GOT3 (cell line): ENCODE results near the gene MYCN.
"Not testable (repeated sequence)": the region's sequence is repeated elsewhere in the genome, so short reads cannot be mapped to it uniquely, and the experiment has no call there.

Experiments
- DNase-seq: peaks from one replicate; lab custom pipeline; 2025; ENCODE audit warnings: mixed read lengths; lab: John Stamatoyannopoulos, UW

The MYCN gene

DNA sequence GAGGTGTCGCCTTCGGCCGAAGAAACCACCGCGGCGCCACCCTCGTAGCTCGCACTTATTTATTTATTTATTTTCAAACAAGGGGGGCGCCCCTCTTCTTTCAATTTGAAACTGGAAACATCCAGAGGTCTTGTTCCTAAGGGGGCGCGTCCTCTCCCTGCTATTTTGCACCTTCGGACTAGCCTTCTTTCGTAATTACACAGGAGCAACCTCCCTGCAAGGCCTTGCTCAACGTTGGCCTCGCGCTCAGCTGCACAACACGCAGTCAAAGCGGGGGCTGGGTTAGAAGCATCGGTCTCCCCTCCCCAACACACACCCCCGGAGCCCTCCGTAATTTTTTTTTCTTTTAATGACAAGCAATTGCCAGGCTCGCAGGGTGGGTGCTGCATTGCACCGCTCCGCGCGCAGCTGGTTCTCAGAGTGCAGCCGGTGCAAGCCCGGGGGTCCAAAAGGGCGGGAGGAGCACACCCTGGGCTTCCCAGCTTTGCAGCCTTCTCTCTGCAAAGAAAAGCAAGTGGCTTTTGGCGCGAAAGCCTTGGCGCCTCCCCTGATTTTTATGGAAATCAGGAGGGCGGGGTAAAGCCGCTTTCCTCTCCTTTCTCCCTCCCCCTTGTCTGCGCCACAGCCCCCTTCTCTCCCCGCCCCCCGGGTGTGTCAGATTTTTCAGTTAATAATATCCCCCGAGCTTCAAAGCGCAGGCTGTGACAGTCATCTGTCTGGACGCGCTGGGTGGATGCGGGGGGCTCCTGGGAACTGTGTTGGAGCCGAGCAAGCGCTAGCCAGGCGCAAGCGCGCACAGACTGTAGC is at the start of gene MYCN:
Gene MYCN, plus strand, starts transcription at position 697 of the 807 bp plus-strand sequence. CDS start 1,515 bp downstream, outside the sequence.
- DNase-seq, result no peak

DNA sequence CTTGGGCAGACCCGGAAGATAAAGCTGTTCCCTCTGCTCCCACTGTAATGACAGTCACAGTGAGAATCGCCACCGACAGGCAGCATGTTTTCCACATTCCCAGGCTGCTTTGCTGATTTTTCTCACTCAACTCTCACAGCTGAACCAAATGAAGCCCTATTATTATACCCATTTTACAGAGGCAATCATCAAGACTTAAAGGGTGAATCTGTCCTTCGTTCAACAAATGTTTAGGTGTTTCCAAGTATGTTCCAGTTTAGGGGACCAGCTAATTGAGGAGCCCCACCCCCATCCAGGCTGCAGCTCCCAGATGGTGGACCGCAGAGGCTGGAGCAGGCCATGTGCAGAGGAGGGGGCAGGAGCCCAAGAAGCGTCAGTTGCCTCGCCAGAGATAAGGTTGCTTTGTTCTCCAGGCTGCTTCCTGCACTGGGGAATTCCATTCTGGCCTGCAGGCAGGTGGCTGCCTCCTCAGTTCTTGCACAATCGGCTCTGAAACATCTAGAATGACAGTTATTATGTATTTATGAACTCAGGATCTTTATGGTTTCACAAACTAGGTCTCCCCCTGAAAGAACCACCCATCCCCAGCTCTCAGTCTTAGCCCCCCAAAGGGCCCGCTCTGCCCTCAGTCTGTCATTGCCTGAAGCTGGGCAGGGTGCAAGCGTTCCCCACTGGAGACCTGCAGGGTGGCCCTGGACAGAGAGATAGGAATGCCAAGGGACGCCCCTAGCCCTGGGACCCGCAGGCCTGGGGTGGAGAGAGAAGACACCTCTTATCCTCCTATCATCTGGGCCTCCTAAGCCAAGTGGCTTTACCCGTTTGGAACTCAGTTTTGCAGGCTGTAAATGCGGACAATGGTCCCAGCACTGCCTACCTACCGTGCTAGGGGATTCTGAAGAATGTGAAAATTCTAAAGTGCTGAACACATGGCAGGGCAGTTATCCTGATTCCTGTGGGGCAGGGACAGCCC is 49.1 kb upstream of the MYCN start:
- DNase-seq, result no peak

DNA sequence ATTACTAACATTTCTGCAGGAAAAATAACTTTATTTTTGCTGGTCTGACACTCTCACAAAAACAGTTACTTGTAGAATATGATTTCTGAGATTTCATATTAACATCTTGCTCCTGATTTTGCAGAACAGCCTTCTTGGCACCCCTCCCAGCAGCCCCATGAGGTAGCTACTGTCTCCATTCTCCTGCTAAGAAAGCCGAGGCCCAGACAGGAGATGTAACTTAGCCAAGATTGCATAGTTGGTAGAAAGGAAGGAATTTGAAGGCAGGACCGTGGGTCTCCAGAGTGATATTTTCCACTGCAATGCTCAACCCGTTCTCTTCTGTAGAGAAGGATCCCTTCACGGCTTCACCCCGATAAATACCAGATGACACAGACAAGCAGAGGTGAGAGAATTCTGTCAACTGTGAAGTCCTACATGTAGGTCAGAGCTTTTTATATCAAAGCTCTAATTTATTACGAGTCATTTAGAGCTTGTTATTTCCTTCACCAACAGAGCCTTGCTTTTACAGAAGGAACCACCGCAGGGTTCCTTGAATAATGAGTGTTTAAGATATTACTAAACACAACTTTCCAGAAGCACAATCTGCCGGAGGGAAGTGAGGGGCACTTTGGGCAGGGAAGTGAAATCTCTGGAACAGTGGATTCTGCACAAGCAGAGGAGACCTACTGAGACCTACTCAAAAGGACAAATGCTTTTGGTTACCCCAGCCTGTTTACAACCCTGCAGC is 48.0 kb upstream of the MYCN start:
- no peak for DNase-seq

DNA sequence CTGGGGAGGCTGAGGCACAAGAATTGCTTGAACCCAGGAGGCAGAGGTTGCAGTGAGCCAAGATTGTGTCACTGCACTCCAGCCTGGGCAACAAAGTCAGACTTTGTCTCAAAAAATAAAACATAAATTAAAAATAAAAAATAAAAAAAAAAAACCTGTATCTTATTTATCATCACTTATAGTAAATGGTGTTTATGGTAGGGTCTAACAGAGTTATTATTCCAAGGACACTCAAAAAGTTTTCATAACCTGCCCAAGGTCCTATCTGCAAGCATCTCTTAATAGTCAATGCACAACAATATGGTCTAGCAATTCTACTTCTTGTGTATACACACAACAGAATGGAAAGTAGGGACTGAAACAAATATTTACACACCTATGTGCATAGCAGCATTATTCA is 47.3 kb upstream of the MYCN start:
- DNase-seq, result no peak

DNA sequence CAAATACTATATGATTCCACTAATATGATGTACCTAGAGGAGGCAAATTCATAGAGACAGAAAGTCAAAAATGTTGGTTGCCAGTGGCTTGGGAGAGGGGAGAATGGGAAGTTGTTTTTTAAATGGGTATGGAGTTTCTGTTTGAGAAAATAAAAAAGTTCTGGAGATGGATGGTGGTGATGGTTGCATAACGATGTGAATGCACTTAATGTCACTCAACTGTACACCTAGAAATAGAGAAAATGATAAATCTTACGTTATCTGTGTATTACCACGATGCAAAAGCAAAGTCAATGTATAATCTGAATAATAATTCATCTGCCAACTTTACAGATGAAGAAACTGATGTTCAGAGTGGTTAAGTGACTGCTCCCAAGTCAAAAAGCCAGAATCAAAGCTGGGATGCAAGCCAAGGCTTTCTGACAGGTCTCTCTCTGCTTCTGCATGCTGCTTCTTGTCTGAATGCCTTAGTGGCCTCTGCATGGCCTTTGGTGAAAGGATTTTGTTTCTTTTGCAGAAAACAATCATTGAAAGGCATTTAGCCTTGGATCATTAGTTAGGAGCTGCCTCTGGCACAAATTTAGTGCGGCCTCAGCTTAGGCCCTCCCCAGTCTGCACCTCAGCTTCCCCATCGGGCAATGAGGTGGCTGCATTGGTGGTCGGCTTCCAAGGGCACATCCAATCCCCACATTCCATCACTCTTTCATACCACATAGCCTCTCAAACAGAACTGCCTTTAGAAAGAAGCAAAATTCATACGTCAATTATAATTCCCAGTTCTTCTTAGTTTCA is 46.5 kb upstream of the MYCN start:
- DNase-seq, result no peak

DNA sequence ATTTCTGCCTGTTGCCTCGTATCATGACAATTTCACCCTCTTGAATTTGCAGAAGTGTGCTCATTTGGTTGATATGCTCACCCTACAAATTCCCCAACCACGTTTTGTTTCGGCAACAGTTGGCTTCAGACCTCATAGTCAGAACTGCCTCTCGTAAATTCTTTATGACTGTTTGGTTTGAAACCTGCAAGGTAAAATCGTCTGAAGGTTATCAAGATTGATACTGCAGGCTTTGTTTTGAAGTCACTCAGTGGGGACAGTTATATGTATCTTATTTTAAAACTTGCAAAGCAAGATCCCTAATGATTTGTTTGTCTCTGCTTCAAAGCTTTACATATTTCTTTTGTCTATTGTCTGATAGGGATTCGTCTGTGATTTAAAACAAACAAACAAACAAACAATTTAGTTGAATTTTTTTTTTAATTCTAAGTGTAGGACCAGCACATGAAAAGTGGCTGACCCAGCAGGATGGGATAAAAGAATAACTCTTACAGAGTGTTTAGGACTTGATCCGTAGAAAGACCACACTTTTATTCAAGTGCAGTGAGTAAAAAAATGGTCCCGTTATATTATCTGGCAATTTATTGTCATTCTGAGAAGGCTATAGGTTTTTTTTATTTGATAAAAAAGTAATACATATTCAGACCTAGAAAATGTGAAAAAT is 45.7 kb upstream of the MYCN start:
- no peak for DNase-seq

DNA sequence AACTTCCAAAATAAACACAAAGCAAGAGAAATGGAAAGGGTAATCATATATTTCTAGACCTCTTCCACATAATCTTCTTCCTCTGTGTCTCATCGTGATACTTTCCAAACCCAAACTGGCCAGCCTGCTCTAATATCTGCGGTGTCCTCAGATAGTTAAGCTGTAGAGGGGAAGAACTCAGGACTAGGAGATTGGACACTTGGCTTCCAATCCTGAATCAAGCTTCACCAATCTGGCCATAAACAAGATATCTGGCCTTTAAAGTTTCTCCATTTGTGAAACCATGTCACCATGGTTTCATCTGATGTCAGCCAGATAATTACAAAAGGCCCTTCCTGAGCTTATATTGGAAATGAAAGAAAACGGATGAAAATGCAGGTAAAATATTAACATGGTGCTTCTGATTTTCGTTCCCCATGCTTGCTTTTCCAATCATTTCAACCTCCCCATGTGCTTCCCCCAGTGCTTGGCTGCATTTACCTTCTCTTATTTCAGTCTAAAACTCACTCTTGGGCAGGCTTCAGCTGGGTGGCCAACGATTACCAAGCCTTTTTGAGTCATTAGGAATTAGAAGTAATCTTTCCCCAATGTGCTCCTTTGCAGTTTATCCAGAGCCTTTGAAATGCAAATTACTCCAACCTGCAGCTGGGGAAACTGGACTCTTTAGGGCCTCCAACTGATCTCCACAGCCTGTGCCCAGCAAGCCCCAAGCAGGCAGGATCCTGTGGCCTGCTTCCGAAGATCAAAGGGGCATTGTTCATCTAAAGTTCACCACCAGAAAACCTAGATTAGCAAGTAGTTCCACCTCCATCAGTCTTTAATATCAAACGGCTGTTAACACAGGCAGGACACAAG is 44.5 kb upstream of the MYCN start:
- no peak for DNase-seq

DNA sequence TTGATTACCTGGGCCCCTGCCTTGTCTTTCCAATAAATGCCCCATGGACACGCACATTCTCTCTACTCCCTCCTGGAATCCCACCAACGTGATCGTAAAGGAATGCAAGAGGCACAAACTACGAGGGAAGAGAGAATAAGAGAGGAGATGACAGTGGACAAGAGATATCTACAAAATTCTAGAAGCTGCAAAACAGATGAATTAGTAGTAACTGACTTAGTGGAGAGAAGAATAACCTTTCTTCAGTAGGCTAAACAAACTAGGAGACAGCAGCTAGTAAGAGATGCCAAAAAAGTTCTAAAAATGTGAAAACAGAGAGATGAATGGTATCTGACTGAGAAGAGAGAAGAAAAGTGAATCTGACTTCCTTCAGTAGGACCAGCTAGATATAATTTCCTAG is 43.5 kb upstream of the MYCN start:
- DNase-seq, result no peak

DNA sequence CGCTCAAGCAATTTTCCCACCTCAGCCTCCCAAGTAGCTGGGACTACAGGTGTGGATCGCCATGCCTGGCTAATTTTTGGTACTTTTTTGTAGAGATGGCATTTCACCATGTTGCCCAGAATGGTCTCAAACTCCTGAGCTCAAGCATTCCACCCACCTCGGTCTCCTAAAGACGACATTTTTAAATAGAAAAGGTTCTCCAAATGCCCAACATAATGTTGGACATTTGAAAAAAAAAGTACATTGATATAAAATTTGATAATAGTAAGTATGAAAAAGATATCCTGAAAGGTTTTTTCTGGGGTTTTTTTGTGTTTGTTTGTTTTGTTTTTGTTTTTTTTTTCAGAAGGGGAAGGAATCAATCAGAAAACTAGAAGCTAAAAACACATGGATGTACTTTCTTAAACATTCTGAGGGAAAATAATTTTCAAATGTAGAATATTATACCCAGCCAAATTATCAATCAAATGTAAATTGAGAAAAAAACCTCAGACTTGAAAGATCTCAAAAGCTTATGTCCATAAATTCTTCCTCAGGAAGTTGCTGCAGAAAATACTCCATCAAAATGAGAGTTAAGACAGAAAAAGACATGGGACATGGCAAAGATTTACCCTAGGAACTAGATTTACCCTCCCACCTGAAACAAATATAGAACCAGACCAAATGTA is 42.8 kb upstream of the MYCN start:
- no peak for DNase-seq

DNA sequence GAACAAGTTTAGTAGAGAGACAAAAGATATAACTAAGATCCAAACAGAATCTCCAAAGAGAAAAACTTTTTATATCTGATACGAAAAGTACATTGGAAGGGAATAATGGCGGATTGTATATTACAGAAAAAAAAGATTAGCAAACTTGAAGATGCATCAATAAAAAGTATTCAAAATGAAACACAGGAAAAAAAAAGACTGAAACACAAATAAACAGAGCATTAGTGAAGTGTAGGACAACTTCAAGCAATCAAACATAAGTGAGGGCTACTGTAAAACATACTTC is 41.1 kb upstream of the MYCN start:
- DNase-seq, result no peak

DNA sequence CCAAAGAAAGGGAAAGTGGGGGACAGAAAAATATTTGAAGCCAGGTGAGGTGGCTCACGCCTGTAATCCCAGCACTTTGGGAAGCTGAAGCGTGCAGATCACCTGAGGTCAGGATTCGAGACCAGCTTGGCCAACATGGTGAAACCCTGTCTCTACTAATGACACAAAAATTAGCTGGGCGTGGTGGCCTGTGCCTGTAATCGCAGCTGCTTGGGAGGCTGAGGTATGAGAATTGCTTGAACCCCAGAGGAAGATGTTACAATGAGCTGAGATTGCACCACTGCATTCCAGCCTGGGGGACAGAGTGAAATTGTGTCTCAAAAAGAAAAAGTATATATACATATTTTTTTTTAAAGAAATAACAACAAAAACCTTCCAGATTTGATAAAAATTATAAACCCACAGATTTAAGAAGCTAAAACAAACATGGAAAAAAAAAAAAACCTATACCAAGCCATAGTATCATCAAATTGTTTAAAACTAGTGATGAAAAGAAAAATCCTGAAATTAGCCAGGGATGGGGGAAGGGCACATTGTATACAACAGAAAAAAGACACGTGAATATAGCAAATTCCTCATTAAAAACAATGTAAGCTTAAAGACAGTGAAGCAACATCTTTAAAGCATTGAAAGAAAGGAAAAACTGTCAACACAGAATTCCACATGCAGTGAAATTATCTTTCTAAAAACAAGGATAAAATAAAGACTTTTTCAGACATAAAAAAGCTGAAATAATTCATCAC is 40.4 kb upstream of the MYCN start:
- DNase-seq, result no peak

DNA sequence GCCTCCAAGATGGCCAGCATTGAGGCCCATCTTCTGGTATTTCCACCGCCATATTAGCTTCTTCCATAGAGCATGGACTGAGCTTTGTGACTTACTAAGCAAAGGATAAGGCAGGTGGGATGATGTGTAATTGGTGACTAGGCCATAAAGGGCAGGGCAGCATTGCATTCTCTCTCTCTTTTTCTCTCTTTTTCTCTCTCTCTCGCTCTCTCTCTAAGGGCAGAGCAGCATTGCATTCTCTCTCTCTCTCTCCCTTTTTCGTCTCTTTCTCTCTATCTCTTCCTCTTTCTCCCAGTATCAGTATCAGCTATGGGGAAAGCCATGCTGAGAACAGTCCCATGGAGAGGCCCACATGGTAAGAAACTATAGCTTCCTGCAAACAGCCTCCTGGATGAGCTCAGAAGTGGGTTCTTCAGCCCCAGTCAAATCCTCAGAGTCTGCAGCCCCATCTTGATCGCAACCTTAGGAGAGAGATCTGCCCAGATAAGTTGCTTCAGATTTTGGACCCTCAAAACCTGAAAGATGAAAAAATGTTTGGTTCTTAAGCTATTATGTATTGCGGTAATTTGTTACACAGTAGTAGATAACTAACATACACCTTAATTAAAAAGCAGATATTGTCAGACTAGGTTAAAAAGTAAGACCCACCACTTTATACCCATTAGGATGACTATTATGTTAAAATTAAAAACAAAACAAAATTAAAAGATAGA is 39.1 kb upstream of the MYCN start:
- no peak for DNase-seq

DNA sequence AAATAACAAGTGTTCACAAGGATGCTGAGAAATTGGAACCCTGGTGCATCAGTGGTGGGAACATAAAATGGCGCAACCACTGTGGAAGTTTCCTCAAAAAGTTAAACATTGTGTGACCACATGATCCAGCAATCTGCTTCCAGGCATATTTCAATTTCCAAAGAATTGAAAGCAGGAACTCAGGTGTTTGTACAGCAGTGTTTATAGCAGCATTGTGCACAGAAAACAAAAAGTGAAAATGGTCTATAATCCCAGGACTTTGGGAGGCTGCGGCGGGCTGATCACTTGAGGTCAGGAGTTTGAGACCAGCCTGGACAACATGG is 38.6 kb upstream of the MYCN start:
- no peak for DNase-seq

DNA sequence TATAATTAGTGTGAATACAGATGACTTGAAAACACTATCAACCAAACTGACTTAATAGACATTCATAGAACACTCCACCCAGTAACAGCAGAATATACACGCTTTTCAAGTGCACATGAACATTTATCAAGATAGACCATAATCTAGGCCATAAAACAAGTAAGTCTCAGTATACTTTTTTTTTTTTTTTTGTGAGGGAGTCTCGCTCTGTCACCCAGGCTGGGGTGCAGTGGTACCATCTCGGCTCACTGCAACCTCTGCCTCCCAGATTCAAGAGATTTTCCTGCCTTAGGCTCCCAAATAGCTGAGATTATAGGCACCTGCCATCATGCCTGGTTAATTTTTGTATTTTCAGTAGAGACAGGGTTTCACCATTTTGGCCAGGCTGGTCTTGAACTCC is 36.4 kb upstream of the MYCN start:
- DNase-seq, result not testable (repeated sequence)

DNA sequence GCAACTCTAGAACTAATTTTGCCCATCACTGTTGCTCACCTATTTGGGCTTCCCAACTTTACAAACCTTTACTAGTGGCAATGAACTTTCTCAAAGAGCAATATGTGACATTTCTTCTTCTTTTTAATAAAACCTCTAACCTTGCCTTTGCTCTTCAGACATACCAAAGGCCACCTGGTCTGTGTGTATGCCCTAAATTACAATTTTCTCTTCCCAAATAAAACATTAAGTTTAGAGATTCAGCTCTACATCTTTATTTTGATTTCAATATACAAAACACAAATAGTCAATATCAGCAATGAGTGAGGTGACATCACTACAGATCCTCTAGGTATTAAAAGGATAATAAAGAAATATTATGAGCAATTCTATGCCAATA is 35.1 kb upstream of the MYCN start:
- DNase-seq, result no peak

DNA sequence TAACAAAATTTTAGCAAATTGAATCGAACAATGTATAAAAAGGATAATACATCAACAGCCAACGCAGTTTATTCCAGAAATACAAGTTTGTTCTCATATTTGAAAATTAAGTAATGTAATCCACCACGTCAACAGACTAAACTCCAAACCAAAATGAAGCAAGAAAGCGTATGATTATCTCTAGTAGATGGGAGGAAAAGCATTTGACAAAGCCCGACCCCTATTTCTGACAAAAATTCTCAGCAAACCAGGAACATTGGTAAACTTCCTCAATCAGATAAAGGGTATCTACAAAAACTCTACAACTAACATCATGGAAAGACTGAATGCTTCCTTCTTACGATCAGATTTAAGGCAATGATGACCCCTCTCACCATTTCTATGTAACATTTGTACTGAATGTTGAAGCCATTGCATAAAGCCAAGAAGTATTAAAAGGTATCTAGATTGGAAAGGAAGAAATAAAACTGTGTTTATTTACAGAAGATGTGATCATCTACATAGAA is 34.3 kb upstream of the MYCN start:
- DNase-seq, result no peak

DNA sequence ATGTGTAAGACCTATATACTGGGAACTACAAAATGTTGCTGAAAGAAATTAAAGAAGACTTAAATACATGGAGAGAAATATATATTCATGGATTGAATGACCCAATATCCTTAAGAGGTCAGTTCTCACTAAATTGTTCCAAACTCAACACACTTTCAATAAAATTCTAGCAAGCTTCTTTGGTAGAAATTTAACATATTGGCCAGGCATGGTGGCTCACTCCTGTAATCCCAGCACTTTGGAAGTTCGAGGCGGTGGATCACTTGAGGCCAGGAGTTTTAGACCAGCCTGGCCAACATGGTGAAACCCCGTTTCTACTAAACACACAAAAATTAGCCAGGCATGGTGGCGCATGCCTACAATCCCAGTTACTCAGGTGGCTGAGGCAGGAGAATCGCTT is 33.6 kb upstream of the MYCN start:
- no peak for DNase-seq
